Iris pigment epithelial cell (primary cell): ENCODE data around the gene GPR78.
"Not testable (repeated sequence)": the region's sequence is repeated elsewhere in the genome, so short reads cannot be mapped to it uniquely, and the experiment has no call there.

ENCODE experiments used
- DNase-seq: peaks from one replicate; pipeline ENCODE4 v3.0.0-alpha.2; 2011; ENCODE audit warnings: low read depth

Gene GPR78

DNA sequence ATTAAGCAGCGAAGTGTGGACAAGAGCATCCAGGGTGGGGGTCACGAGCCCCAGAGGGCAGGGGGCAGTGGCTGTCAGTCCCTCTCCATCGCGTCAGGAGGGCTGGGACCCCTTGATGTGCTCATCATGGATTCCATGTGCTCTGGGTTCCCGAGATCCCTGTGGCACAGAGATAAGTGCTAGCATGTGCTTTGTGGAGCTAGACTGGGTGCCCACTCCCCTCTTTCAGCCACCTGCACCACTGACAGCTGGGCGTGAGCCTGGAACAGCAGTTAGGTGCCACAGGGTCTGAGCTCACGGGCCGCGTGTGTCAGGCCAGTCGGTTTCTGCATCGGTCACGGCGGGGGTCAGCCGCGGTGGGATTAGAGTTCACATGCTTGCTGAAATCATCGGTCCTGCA lies 36.6 kb downstream of the GPR78 start:
- DNase-seq = no peak

DNA sequence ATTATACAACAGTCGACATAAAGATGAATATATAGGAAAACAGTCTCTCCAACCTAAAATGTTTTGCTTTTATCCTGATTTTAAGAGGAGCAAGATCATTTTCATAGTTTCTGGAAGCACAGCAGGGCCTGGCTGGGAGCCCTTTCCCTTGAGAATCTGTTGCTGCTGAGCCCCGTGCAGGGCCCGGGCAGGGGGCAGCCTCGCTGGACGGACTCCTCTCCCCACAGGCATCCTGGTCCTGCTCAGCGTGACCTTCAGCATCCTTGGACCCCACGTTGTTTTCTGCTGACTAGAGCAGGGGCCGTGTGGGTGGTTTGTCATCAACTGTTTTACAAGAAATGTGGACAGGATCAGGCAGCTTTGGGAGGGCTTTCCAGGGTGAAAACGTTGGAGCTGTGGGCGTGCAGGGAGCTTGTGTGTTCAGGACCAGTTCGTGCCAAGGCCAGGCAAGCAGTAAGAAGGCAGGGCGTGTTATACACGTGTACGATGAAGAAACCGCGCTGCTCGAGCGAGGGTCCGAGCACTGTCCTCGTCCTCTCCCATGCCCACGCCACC lies 37.4 kb downstream of the GPR78 start:
- DNase-seq = no peak

DNA sequence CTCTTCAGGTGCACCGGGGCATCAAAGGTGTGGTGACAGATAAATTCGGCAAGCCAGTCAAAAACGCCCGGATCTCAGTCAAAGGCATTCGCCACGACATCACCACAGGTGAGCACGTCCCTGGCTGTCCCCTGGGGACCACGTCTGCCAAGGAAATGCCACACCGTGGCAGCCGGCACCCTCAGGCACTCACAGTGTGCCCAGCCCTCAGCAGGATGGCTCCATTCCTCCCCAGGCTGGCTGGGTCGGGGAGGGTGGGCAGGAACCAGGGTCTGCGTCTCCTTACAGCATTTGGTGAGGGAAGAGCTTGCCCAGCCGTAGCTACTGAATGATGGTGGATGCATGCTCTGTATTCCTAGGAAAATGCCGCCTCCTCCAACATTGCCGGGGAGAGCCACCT lies 38.2 kb downstream of the GPR78 start:
- no peak for DNase-seq

DNA sequence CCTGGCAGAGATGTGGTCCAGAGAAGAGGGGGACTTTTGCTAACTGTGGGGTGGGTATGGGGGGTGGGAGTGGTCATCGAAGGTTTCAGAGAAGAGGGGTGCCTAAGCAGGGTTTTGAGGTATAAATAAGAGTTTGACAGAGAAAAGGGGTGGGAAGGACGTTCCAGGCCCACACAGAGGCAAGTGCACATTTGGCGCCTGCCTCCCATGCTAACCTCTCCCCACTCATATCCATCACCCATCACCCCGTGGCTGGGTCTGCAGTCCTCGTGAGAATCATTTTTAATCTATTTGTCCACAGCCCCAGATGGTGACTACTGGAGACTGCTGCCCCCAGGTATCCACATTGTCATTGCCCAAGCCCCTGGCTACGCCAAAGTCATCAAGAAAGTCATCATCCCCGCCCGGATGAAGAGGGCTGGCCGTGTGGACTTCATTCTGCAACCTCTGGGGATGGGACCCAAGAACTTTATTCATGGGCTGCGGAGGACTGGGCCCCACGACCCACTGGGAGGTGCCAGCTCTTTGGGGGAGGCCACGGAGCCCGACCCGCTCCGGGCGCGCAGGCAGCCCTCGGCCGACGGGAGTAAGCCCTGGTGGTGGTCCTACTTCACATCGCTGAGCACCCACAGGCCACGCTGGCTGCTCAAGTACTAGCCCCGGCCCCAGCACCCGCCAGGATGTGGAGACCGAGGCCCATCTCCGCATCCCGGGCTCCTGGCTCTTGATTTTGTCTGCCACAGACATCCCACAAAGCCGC lies 38.9 kb downstream of the GPR78 start:
- no peak for DNase-seq

DNA sequence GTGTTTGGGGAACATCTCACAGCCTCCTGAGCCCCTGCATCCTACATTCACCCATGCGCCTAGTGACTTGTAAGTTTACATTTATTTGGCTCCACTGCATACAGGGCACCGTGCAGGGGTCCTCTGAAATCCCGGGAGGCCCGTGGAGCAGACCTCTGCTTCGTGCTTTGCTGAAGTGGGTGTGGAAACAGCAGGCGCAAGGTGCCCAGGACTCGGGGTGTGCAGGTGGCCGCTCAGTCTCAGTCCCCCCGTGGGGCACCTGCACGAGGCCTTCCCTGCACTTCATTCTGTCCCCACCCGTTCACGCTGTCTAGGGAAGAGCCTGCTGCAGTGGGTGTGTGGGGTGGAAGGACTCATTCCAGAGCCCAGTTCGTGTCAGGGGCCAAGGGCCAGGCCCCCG lies 40.9 kb downstream of the GPR78 start:
- DNase-seq = not testable (repeated sequence)

DNA sequence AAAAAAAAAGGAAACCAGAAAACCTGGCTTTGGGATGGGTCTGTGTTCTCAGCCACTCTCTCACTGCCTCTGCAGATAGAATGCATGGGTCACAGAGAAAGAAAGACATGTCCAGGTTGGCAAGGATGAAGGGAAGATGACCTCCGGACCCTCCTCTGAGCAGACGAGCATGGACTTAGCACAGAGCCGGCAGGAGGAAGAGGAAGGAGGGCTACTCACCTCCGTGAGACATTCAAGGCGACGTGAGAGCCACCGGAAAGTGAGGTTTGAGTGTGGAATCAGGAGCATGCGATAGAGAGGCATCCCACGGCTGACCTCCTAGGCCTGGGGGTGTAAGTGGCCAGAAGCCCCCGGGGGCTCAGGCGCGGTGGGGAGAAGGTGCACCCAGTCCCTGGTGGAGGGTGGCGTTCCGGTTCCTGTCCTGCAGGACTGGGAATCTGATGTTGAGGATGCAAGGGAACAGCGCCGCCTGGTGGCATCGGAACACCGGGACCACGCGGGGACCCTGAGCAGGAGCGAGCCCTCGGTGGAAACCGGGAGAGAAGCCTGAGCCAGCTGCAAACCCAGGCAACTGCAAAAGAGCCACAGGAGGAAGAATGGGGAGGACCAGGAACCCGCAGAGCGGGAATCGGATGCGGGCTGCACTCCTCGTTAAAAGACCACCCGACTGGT lies 44.5 kb downstream of the GPR78 start:
- DNase-seq = not testable (repeated sequence)

DNA sequence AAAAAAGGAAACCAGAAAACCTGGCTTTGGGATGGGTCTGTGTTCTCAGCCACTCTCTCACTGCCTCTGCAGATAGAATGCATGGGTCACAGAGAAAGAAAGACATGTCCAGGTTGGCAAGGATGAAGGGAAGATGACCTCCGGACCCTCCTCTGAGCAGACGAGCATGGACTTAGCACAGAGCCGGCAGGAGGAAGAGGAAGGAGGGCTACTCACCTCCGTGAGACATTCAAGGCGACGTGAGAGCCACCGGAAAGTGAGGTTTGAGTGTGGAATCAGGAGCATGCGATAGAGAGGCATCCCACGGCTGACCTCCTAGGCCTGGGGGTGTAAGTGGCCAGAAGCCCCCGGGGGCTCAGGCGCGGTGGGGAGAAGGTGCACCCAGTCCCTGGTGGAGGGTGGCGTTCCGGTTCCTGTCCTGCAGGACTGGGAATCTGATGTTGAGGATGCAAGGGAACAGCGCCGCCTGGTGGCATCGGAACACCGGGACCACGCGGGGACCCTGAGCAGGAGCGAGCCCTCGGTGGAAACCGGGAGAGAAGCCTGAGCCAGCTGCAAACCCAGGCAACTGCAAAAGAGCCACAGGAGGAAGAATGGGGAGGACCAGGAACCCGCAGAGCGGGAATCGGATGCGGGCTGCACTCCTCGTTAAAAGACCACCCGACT lies 50.2 kb downstream of the GPR78 start:
- DNase-seq = not testable (repeated sequence)

DNA sequence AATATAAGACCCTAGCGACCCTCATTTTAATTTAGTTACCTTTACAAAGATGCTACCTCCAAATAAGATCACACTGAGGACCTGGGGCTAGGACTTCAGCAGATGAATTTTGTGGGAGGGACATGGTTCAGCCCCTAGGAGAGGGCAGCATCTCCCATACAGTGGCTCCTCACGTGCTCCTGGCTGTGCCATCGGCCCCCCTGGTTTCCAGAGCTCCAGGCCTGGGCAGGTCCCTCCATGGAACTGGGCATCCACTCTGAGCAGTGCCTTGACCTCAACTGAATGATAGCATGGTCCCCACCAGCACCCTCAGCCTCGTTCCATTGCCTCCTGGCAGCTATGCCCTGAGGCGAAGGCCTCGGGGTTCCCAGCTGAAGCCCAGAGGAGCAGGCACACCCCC lies 51.7 kb downstream of the GPR78 start:
- DNase-seq = not testable (repeated sequence)

DNA sequence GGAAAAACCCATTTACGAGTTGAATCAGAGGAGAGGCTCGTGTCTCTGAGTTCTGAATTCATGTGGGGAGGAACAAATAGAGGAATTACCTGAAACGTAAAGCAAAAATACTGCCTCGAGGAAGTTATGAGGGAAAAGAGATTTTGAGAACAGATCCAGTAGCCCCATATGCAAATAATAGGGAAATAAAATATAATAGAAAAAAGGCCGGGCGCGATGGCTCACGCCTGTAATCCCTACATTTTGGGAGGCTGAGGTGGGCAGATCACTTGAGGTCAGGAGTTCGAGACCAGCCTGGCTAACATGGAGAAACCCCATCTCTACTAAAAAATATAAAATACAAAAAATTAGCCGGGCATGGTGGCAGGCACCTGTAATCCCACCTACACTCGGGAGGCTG lies 54.6 kb downstream of the GPR78 start:
- not testable (repeated sequence) for DNase-seq

DNA sequence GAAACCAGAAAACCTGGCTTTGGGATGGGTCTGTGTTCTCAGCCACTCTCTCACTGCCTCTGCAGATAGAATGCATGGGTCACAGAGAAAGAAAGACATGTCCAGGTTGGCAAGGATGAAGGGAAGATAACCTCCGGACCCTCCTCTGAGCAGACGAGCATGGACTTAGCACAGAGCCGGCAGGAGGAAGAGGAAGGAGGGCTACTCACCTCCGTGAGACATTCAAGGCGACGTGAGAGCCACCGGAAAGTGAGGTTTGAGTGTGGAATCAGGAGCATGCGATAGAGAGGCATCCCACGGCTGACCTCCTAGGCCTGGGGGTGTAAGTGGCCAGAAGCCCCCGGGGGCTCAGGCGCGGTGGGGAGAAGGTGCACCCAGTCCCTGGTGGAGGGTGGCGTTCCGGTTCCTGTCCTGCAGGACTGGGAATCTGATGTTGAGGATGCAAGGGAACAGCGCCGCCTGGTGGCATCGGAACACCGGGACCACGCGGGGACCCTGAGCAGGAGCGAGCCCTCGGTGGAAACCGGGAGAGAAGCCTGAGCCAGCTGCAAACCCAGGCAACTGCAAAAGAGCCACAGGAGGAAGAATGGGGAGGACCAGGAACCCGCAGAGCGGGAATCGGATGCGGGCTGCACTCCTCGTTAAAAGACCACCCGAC lies 55.8 kb downstream of the GPR78 start:
- not testable (repeated sequence) for DNase-seq
